ENCODE measurements around the gene MPND. TPM values are rescaled to one million over a fixed set of nuclear protein-coding genes. Genes with fewer than 3 reads are reported as not detected.
A peak's percentile ranks its signal among the peaks of the same experiment; 100 is the strongest.

MPND gene
- total RNA-seq (2014; rRNA removed; shearing (Covaris generic)), result 4.6 and 6.5 TPM in 2 replicates

GRCh38 chr19:4343370-4344307 lies at the start of gene MPND:
Gene MPND (plus strand): TSS chr19:4343562. CDS start chr19:4343594, 32 bp downstream.
- Histone ChIP-seq H3K27me3 (replicated peaks) (no peaks in the 10 kb centered on the region), H3K36me3 (no peaks in the 10 kb centered on the region; the same call in 1 of the 2 replicates), H3K9me3 (replicated peaks) (no peaks in the 10 kb centered on the region), H3K4me3 (peak within 1 kb of the TSS; percentile 62), H3K4me1 (replicated peaks) (peaks cover 14% of the 10 kb centered on the region), H3K27ac (peak within 1 kb of the TSS; percentile 42)
- DNase-seq (ENCODE audit: low read depth in 1 of 2, low spot score in 2 of 2), result peak in 1 of 2 experiments; percentile 86

- Histone ChIP-seq H3K27ac (no peak overlapping the region), H3K4me3 (no peak overlapping the region), H3K36me3 (no peaks in the 10 kb centered on the region), H3K4me1 (replicated peaks) (no peaks in the 10 kb centered on the region), H3K27me3 (replicated peaks) (peaks cover 4% of the 10 kb centered on the region; the same call in 1 of the 2 replicates), H3K9me3 (replicated peaks) (no peaks in the 10 kb centered on the region)
- no peak for DNase-seq (ENCODE audit: low read depth in 1 of 2, low spot score in 2 of 2)
These were observed 49.0 kb upstream of the MPND start for GRCh38 chr19:4294389-4294788.

GRCh38 chr19:4295972-4296771 lies 47.2 kb upstream of the MPND start:
- Histone ChIP-seq H3K27me3 (replicated peaks) (peaks cover 4% of the 10 kb centered on the region; the same call in 1 of the 2 replicates), H3K4me3 (no peak overlapping the region), H3K27ac (no peak overlapping the region), H3K36me3 (no peaks in the 10 kb centered on the region), H3K9me3 (replicated peaks) (no peaks in the 10 kb centered on the region), H3K4me1 (replicated peaks) (no peaks in the 10 kb centered on the region)
- DNase-seq (ENCODE audit: low read depth in 1 of 2, low spot score in 2 of 2), result no peak

GRCh38 chr19:4297901-4298809 lies 45.2 kb upstream of the MPND start:
- H3K4me3 ChIP-seq, result no peak overlapping the region
- H3K27me3 ChIP-seq (replicated peaks), result peaks cover 4% of the 10 kb centered on the region; the same call in 1 of the 2 replicates
- no peaks in the 10 kb centered on the region for H3K9me3 ChIP-seq (replicated peaks)
- no peaks in the 10 kb centered on the region for H3K36me3 ChIP-seq
- no peak for DNase-seq (ENCODE audit: low read depth in 1 of 2, low spot score in 2 of 2)
- no peaks in the 10 kb centered on the region for H3K4me1 ChIP-seq (replicated peaks)
- no peak overlapping the region for H3K27ac ChIP-seq

GRCh38 chr19:4298810-4299550 lies 44.4 kb upstream of the MPND start:
- no peak for DNase-seq (ENCODE audit: low read depth in 1 of 2, low spot score in 2 of 2)

GRCh38 chr19:4300589-4300988 lies 42.8 kb upstream of the MPND start:
- DNase-seq (ENCODE audit: low read depth in 1 of 2, low spot score in 2 of 2), result no peak
- Histone ChIP-seq H3K27ac (no peak overlapping the region), H3K4me1 (replicated peaks) (no peaks in the 10 kb centered on the region), H3K36me3 (no peaks in the 10 kb centered on the region), H3K9me3 (replicated peaks) (no peaks in the 10 kb centered on the region), H3K4me3 (no peak overlapping the region), H3K27me3 (replicated peaks) (no peaks in the 10 kb centered on the region)

More at GRCh38 chr19:4298810-4299550, 44.4 kb upstream of the MPND start:
- Histone ChIP-seq H3K36me3 (no peaks in the 10 kb centered on the region), H3K4me1 (replicated peaks) (no peaks in the 10 kb centered on the region), H3K9me3 (replicated peaks) (no peaks in the 10 kb centered on the region), H3K27me3 (replicated peaks) (peaks cover 4% of the 10 kb centered on the region; the same call in 1 of the 2 replicates), H3K4me3 (no peak overlapping the region), H3K27ac (no peak overlapping the region)

GRCh38 chr19:4301590-4302242 lies 41.6 kb upstream of the MPND start:
- Histone ChIP-seq H3K4me3 (no peak overlapping the region), H3K27ac (no peak overlapping the region), H3K4me1 (replicated peaks) (no peaks in the 10 kb centered on the region), H3K9me3 (replicated peaks) (no peaks in the 10 kb centered on the region), H3K36me3 (no peaks in the 10 kb centered on the region), H3K27me3 (replicated peaks) (no peaks in the 10 kb centered on the region)
- no peak for DNase-seq (ENCODE audit: low read depth in 1 of 2, low spot score in 2 of 2)

- Histone ChIP-seq H3K4me1 (replicated peaks) (no peaks in the 10 kb centered on the region), H3K27ac (no peak within 1 kb of the TSS), H3K27me3 (replicated peaks) (no peaks in the 10 kb centered on the region), H3K36me3 (no peaks in the 10 kb centered on the region), H3K9me3 (replicated peaks) (no peaks in the 10 kb centered on the region), H3K4me3 (no peak within 1 kb of the TSS)
- no peak for DNase-seq (ENCODE audit: low read depth in 1 of 2, low spot score in 2 of 2)
These were observed 41.1 kb upstream of the MPND start, which contains the start of gene TMIGD2 for GRCh38 chr19:4302243-4302640. Gene TMIGD2 (minus strand): TSS chr19:4302389. CDS start chr19:4302385, 4 bp downstream.

- DNase-seq (ENCODE audit: low read depth in 1 of 2, low spot score in 2 of 2), result no peak
- no peaks in the 10 kb centered on the region for H3K4me1 ChIP-seq (replicated peaks)
- H3K9me3 ChIP-seq (replicated peaks), result no peaks in the 10 kb centered on the region
- H3K27me3 ChIP-seq (replicated peaks), result no peaks in the 10 kb centered on the region
- H3K27ac ChIP-seq, result no peak overlapping the region
- no peaks in the 10 kb centered on the region for H3K36me3 ChIP-seq
- peak overlapping the region; percentile 28 for H3K4me3 ChIP-seq
These were observed 39.4 kb upstream of the MPND start for GRCh38 chr19:4303819-4304537.

GRCh38 chr19:4304538-4305256 lies 38.7 kb upstream of the MPND start, which contains the start of gene FSD1:
Gene FSD1 (plus strand): TSS chr19:4304598. CDS start chr19:4304747, 149 bp downstream.
- Histone ChIP-seq H3K36me3 (no peaks in the 10 kb centered on the region), H3K4me3 (peak within 1 kb of the TSS; percentile 28), H3K4me1 (replicated peaks) (no peaks in the 10 kb centered on the region), H3K9me3 (replicated peaks) (no peaks in the 10 kb centered on the region), H3K27me3 (replicated peaks) (no peaks in the 10 kb centered on the region), H3K27ac (no peak within 1 kb of the TSS)
- DNase-seq (ENCODE audit: low read depth in 1 of 2, low spot score in 2 of 2), result peak in 1 of 2 experiments; percentile 64

GRCh38 chr19:4305257-4305612 lies 38.1 kb upstream of the MPND start:
- DNase-seq (ENCODE audit: low read depth in 1 of 2, low spot score in 2 of 2), result no peak
- Histone ChIP-seq H3K36me3 (no peaks in the 10 kb centered on the region), H3K9me3 (replicated peaks) (no peaks in the 10 kb centered on the region), H3K4me3 (no peak overlapping the region), H3K27ac (no peak overlapping the region), H3K4me1 (replicated peaks) (no peaks in the 10 kb centered on the region), H3K27me3 (replicated peaks) (no peaks in the 10 kb centered on the region)

Data from SJSA1 (cell line).